Astrocyte (in vitro differentiated cells and primary cell): Measurements from ENCODE around the gene PLEKHA6. TPM values are rescaled to one million over a fixed set of nuclear protein-coding genes. Genes with fewer than 3 reads are reported as not detected.
A peak's percentile ranks its signal among the peaks of the same experiment; 100 is the strongest.

Experiments
- DNase-seq: peaks from one replicate; pipeline ENCODE4 v3.0.0-alpha.2; 2010; ENCODE audit warnings: low read depth
- FAIRE-seq: peaks from 2 replicates; lab custom pipeline; 2011; peaks lifted over from hg19 to GRCh38; lab: Jason Lieb, UNC
- H2AFZ ChIP-seq: 2 replicates; pipeline ENCODE4 v1.6.0; 2012; ENCODE audit warnings: low read depth, low read length, inconsistent platforms
- H3K27ac ChIP-seq: 2 replicates; pipeline ENCODE4 v1.5.1; 2011; ENCODE audit warnings: low read depth, low read length, inconsistent platforms
- H3K27me3 ChIP-seq: 2 replicates; pipeline ENCODE4 v1.6.0; 2011; ENCODE audit warnings: low read length, inconsistent platforms; ENCODE audit not compliant: insufficient read depth
- H3K36me3 ChIP-seq: 2 replicates; pipeline ENCODE4 v1.5.1; 2011; ENCODE audit warnings: low read length, inconsistent platforms; ENCODE audit not compliant: insufficient read depth
- H3K4me1 ChIP-seq: 2 replicates; pipeline ENCODE4 v1.5.1; 2011; ENCODE audit warnings: low read length, inconsistent platforms; ENCODE audit not compliant: insufficient read depth
- H3K4me2 ChIP-seq: 2 replicates; pipeline ENCODE4 v1.6.0; 2012; ENCODE audit warnings: low read length, inconsistent platforms
- H3K4me3 ChIP-seq: 2 replicates; pipeline ENCODE4 v1.5.1; 2011; ENCODE audit warnings: low read depth, mild to moderate bottlenecking, low read length, inconsistent platforms; ENCODE audit not compliant: insufficient read depth
- H3K79me2 ChIP-seq: 2 replicates; pipeline ENCODE4 v1.6.0; 2012; ENCODE audit warnings: mild to moderate bottlenecking, low read length, inconsistent platforms; ENCODE audit not compliant: insufficient read depth
- H3K9ac ChIP-seq: 2 replicates; pipeline ENCODE4 v1.6.0; 2012; ENCODE audit warnings: mild to moderate bottlenecking, low read length, inconsistent platforms
- H3K9me3 ChIP-seq: 2 replicates; pipeline ENCODE4 v1.5.1; 2012; ENCODE audit warnings: low read depth, mild to moderate bottlenecking, low read length, inconsistent platforms; ENCODE audit not compliant: insufficient read depth
- H4K20me1 ChIP-seq: 2 replicates; pipeline ENCODE4 v1.6.0; 2012; ENCODE audit warnings: low read length, inconsistent platforms; ENCODE audit not compliant: insufficient read depth
- H3K27ac Mint-ChIP-seq: one replicate; pipeline ENCODE4 v1.8.0; 2021; ENCODE audit warnings: mild to moderate bottlenecking, mixed read lengths; ENCODE audit not compliant: unreplicated experiment
- H3K27me3 Mint-ChIP-seq: one replicate; pipeline ENCODE4 v1.8.0; 2021; ENCODE audit warnings: low read depth, mixed read lengths; ENCODE audit not compliant: unreplicated experiment
- H3K36me3 Mint-ChIP-seq: one replicate; pipeline ENCODE4 v1.8.0; 2021; ENCODE audit warnings: low read depth, mixed read lengths; ENCODE audit not compliant: unreplicated experiment
- H3K4me1 Mint-ChIP-seq: one replicate; pipeline ENCODE4 v1.8.0; 2021; ENCODE audit warnings: low read depth, mixed read lengths; ENCODE audit not compliant: unreplicated experiment
- H3K4me3 Mint-ChIP-seq: one replicate; pipeline ENCODE4 v1.8.0; 2021; ENCODE audit warnings: mild to moderate bottlenecking, moderate library complexity, mixed read lengths; ENCODE audit not compliant: unreplicated experiment
- H3K9me3 Mint-ChIP-seq: one replicate; pipeline ENCODE4 v1.8.0; 2021; ENCODE audit warnings: mild to moderate bottlenecking, mixed read lengths; ENCODE audit not compliant: unreplicated experiment
- EZH2 ChIP-seq: IDR thresholded peaks from 2 replicates; pipeline ENCODE4 v1.6.1; 2012; ENCODE audit warnings: mild to moderate bottlenecking, low read length, inconsistent platforms; ENCODE audit not compliant: insufficient read depth
- total RNA-seq: library from RNA; stranded (reverse); gene quantifications from 2 replicates; pipeline ENCODE4 v1.2.1, GENCODE V29; 2021
- TF ChIP-seq, protein P1 (sequence below): IDR thresholded peaks from 2 replicates; pipeline ENCODE4 v1.5.1; 2011; ENCODE audit warnings: low read depth, mild to moderate bottlenecking, inconsistent platforms, low read length, moderate library complexity; ENCODE audit not compliant: insufficient read depth

PLEKHA6 gene
- total RNA-seq, 1 donor from 2014 or later, result 1.5 TPM

DNA sequence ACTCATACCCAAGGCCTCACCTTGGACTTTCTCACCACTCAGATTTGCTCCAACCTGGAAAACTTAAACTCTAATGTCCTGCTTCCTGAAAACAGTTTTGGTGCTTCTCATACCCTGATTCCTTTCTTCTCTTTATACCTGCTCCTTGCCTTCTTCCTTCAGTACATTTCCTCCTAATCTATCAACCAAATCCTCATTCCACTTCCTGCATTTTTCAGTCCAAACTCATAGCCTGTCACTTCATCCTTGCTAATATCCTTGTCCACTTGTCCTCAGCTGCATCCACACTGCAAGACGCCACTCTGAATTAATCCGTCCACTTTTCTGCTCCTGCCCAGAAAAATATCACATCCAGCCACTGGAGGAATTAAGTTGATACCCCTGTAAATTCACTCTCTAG, 26.0 kb upstream of the PLEKHA6 start:
- Histone ChIP-seq H3K9me3 (no peaks in the 10 kb centered on the region), H3K79me2 (no peaks in the 10 kb centered on the region), H4K20me1 (no peaks in the 10 kb centered on the region), H3K4me3 (no peak overlapping the region), H3K4me2 (no peak overlapping the region), H2AFZ (no peak overlapping the region), H3K4me1 (no peaks in the 10 kb centered on the region), H3K36me3 (no peaks in the 10 kb centered on the region), H3K27ac (no peak overlapping the region), H3K9ac (no peak overlapping the region), H3K27me3 (peaks cover 20% of the 10 kb centered on the region)
- no peaks in the 10 kb centered on the region for H3K36me3 Mint-ChIP-seq
- H3K4me3 Mint-ChIP-seq, result no peak overlapping the region
- TF ChIP-seq EZH2, result no peak
- TF ChIP-seq, protein P1, sequence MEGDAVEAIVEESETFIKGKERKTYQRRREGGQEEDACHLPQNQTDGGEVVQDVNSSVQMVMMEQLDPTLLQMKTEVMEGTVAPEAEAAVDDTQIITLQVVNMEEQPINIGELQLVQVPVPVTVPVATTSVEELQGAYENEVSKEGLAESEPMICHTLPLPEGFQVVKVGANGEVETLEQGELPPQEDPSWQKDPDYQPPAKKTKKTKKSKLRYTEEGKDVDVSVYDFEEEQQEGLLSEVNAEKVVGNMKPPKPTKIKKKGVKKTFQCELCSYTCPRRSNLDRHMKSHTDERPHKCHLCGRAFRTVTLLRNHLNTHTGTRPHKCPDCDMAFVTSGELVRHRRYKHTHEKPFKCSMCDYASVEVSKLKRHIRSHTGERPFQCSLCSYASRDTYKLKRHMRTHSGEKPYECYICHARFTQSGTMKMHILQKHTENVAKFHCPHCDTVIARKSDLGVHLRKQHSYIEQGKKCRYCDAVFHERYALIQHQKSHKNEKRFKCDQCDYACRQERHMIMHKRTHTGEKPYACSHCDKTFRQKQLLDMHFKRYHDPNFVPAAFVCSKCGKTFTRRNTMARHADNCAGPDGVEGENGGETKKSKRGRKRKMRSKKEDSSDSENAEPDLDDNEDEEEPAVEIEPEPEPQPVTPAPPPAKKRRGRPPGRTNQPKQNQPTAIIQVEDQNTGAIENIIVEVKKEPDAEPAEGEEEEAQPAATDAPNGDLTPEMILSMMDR, result no peak
- no peak overlapping the region for H3K27ac Mint-ChIP-seq
- DNase-seq (no peak), FAIRE-seq (no peak)
- H3K4me1 Mint-ChIP-seq, result no peaks in the 10 kb centered on the region
- H3K27me3 Mint-ChIP-seq, result peaks cover 11% of the 10 kb centered on the region
- no peaks in the 10 kb centered on the region for H3K9me3 Mint-ChIP-seq

DNA sequence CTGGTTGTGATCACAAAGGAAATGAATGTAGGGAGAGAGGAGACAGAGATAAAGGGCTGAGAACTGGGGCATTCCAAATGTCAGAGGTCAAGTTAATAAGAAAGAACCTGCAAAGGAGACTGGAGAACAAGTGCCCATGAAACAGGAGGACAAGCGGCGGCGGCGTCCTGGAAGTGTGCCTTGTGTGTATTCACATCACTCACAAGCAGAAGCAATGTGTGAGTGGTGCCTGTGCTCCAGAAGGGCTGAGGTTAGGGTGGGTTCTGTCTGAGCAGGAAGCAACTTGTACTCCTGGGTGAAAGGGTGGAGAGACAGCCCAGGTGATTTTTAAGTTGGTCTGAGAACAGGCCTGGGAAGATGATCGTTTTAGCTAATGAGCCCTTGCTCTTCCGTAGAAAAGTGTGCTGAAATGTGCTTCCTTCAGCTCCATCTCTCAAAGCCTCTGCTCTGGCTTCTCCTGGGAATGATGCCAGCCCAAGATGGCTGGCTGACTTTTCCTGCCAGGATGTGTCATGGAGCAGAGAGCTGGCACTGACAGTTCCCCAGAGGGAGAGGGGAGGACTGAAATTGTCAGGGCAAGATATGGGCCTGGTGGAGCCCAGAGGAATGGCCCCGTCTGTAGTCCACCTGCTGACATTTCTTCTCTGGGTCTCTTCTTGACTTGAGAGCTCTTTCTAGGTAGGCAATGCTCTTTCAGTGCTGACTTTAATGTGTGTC, 25.1 kb upstream of the PLEKHA6 start:
- no peak overlapping the region for H3K27ac ChIP-seq
- H3K4me3 Mint-ChIP-seq, result no peak overlapping the region
- FAIRE-seq (no peak), DNase-seq (peak; percentile 20)
- H2AFZ ChIP-seq, result no peak overlapping the region
- no peaks in the 10 kb centered on the region for H3K79me2 ChIP-seq
- H3K9me3 Mint-ChIP-seq, result no peaks in the 10 kb centered on the region
- no peak overlapping the region for H3K27ac Mint-ChIP-seq
- H3K9me3 ChIP-seq, result no peaks in the 10 kb centered on the region
- H3K36me3 Mint-ChIP-seq, result no peaks in the 10 kb centered on the region
- peaks cover 29% of the 10 kb centered on the region for H3K27me3 ChIP-seq
- TF ChIP-seq, protein P1, result no peak
- no peak for TF ChIP-seq EZH2
- no peaks in the 10 kb centered on the region for H3K36me3 ChIP-seq
- H3K4me1 ChIP-seq, result no peaks in the 10 kb centered on the region
- H3K4me2 ChIP-seq, result no peak overlapping the region
- H3K27me3 Mint-ChIP-seq, result peaks cover 18% of the 10 kb centered on the region
- H4K20me1 ChIP-seq, result no peaks in the 10 kb centered on the region
- H3K9ac ChIP-seq, result no peak overlapping the region
- no peaks in the 10 kb centered on the region for H3K4me1 Mint-ChIP-seq
- no peak overlapping the region for H3K4me3 ChIP-seq

DNA sequence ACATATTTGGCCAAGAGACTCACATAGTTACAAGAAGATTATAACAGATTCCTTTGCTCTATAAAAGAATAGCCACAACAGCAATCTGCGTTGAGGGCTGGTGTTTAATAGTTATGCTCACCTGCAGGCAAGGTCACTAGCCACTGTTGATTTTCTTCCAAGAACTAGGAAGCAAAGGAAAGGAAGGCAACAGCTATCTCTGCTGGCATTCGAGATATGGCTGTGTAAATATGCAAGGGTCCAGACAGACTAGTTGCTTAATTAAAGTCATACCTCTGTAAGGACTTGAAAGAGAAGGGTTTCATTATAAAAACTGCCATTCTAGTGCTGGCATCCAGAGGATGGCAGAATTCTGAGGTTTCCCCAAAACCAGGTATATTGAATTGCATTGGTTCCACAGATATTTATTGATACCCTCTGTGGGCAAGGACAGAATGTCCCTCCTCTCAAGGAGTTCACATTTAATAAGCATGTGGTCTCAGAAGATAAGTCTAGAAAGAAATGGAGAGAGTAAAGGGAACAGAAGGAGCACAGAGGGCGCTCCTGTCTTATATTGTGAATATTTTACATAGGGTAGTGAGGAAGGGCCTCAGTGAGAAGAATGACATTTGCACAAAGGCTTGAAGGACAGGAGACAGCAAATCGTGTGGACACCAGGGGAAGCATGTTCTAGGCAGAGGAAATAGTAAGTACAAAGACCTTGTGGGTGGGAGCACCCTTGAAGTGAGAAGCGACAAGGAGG, 23.6 kb upstream of the PLEKHA6 start:
- Mint-ChIP-seq H3K36me3 (no peaks in the 10 kb centered on the region), H3K27me3 (peaks cover 28% of the 10 kb centered on the region), H3K4me1 (peaks cover under 1% of the 10 kb centered on the region), H3K9me3 (no peaks in the 10 kb centered on the region), H3K4me3 (no peak overlapping the region), H3K27ac (no peak overlapping the region)
- H3K9me3 ChIP-seq, result no peaks in the 10 kb centered on the region
- TF ChIP-seq EZH2, result no peak
- TF ChIP-seq, protein P1, result no peak
- FAIRE-seq (no peak), DNase-seq (no peak)
- no peak overlapping the region for H3K9ac ChIP-seq
- no peak overlapping the region for H3K4me3 ChIP-seq
- no peaks in the 10 kb centered on the region for H3K36me3 ChIP-seq
- H3K4me1 ChIP-seq, result no peaks in the 10 kb centered on the region
- no peaks in the 10 kb centered on the region for H3K79me2 ChIP-seq
- H3K4me2 ChIP-seq, result no peak overlapping the region
- H3K27ac ChIP-seq, result no peak overlapping the region
- peaks cover 39% of the 10 kb centered on the region for H3K27me3 ChIP-seq
- H4K20me1 ChIP-seq, result no peaks in the 10 kb centered on the region
- H2AFZ ChIP-seq, result no peak overlapping the region
